ENCODE measurements around the gene ZNF717. TPM values are rescaled to one million over a fixed set of nuclear protein-coding genes. Genes with fewer than 3 reads are reported as not detected.

Gene ZNF717

GRCh38 chr3:75727985-75728384, 57.4 kb downstream of the ZNF717 start:
- H3K4me2 ChIP-seq (ENCODE audit: low read length) = no peak overlapping the region
- no peak overlapping the region for H3K9ac ChIP-seq (ENCODE audit: low read depth, low read length)
- H3K4me3 ChIP-seq (ENCODE audit: low read length) = no peak overlapping the region
- H3K4me1 ChIP-seq (ENCODE audit: control insufficient read depth, insufficient read depth, low read length) = no peaks in the 10 kb centered on the region
- no peaks in the 10 kb centered on the region for H3K27me3 ChIP-seq (ENCODE audit: control insufficient read depth, insufficient read depth, low read length)
- peaks cover 3% of the 10 kb centered on the region for H3K36me3 ChIP-seq (ENCODE audit: insufficient read depth, low read length)
- H3K9me3 ChIP-seq (replicated peaks; ENCODE audit: low read length) = peaks cover under 1% of the 10 kb centered on the region

GRCh38 chr3:75692061-75692460, 93.3 kb downstream of the ZNF717 start:
- H3K9me3 ChIP-seq (replicated peaks; ENCODE audit: low read length) = no peaks in the 10 kb centered on the region
- no peak overlapping the region for H3K4me2 ChIP-seq (ENCODE audit: low read length)
- H3K4me1 ChIP-seq (ENCODE audit: control insufficient read depth, insufficient read depth, low read length) = no peaks in the 10 kb centered on the region
- H3K27me3 ChIP-seq (ENCODE audit: control insufficient read depth, insufficient read depth, low read length) = no peaks in the 10 kb centered on the region
- H3K9ac ChIP-seq (ENCODE audit: low read depth, low read length) = no peak overlapping the region
- H3K36me3 ChIP-seq (ENCODE audit: insufficient read depth, low read length) = no peaks in the 10 kb centered on the region
- no peak overlapping the region for H3K4me3 ChIP-seq (ENCODE audit: low read length)

- no peaks in the 10 kb centered on the region for H3K27me3 ChIP-seq (ENCODE audit: control insufficient read depth, insufficient read depth, low read length)
- H3K4me1 ChIP-seq (ENCODE audit: control insufficient read depth, insufficient read depth, low read length) = no peaks in the 10 kb centered on the region
- H3K4me2 ChIP-seq (ENCODE audit: low read length) = no peak overlapping the region
- H3K9ac ChIP-seq (ENCODE audit: low read depth, low read length) = no peak overlapping the region
- no peaks in the 10 kb centered on the region for H3K36me3 ChIP-seq (ENCODE audit: insufficient read depth, low read length)
- no peak overlapping the region for H3K4me3 ChIP-seq (ENCODE audit: low read length)
- H3K9me3 ChIP-seq (replicated peaks; ENCODE audit: low read length) = no peaks in the 10 kb centered on the region
Measured at GRCh38 chr3:75687323-75687722, 98.0 kb downstream of the ZNF717 start.

Small RNA genes lying within 50 kb of the gene (small RNA-seq; reads per million reads assigned to genes)
- not detected for gene MIR4273
